MM.1S (cell line): ENCODE results near the gene EYA2.

Source experiments
- DNase-seq: peaks from one replicate; pipeline ENCODE4 v3.0.0-alpha.2; 2015
- H2AFZ ChIP-seq: fragments of 300-600 bp; sonication (generic); 2 replicates; pipeline ENCODE4 v1.6.0; 2016; ENCODE audit warnings: antibody characterized with exemption, low read length
- H3F3A ChIP-seq: fragments of 300-600 bp; sonication (generic); 2 replicates; pipeline ENCODE4 v1.6.1; 2016; ENCODE audit warnings: mild to moderate bottlenecking, antibody characterized with exemption, low read length, moderate library complexity, mixed read lengths; ENCODE audit not compliant: insufficient read depth
- H3K27ac ChIP-seq: fragments of 300-600 bp; sonication (generic); 2 replicates; pipeline ENCODE4 v1.5.1; 2016; ENCODE audit warnings: mild to moderate bottlenecking, low read length
- H3K27me3 ChIP-seq: fragments of 300-600 bp; sonication (generic); replicated peaks from 2 replicates; pipeline ENCODE4 v1.6.0; 2016; ENCODE audit warnings: low read length; ENCODE audit not compliant: insufficient read depth
- H3K36me3 ChIP-seq: fragments of 300-600 bp; sonication (generic); replicated peaks from 2 replicates; pipeline ENCODE4 v1.6.1; 2016; ENCODE audit warnings: mild to moderate bottlenecking, low read length, mixed read lengths; ENCODE audit not compliant: insufficient read depth
- H3K4me1 ChIP-seq: fragments of 300-600 bp; sonication (generic); 2 replicates; pipeline ENCODE4 v1.6.1; 2016; ENCODE audit warnings: low read length, mixed read lengths
- H3K4me2 ChIP-seq: fragments of 300-600 bp; sonication (generic); 2 replicates; pipeline ENCODE4 v1.6.0; 2016; ENCODE audit warnings: low read depth, low read length
- H3K4me3 ChIP-seq: fragments of 300-600 bp; sonication (generic); 2 replicates; pipeline ENCODE4 v1.5.1; 2016; ENCODE audit warnings: low read length, mixed read lengths
- H3K79me2 ChIP-seq: fragments of 300-600 bp; sonication (generic); 2 replicates; pipeline ENCODE4 v1.6.1; 2016; ENCODE audit warnings: mixed run types, low read length, mixed read lengths
- H3K9ac ChIP-seq: fragments of 300-600 bp; sonication (generic); 2 replicates; pipeline ENCODE4 v1.6.1; 2016; ENCODE audit warnings: low read length, mixed read lengths
- H3K9me2 ChIP-seq: fragments of 300-600 bp; sonication (generic); replicated peaks from 2 replicates; pipeline ENCODE4 v1.6.1; 2016; ENCODE audit warnings: mild to moderate bottlenecking, low read length, mixed read lengths; ENCODE audit not compliant: insufficient read depth
- H3K9me3 ChIP-seq: fragments of 300-600 bp; sonication (generic); replicated peaks from 2 replicates; pipeline ENCODE4 v1.6.1; 2016; ENCODE audit warnings: mild to moderate bottlenecking, low read length, mixed read lengths; ENCODE audit not compliant: insufficient read depth
- H4K20me1 ChIP-seq: fragments of 300-600 bp; sonication (generic); 2 replicates; pipeline ENCODE4 v1.6.1; 2016; ENCODE audit warnings: mild to moderate bottlenecking, low read length, moderate library complexity, mixed read lengths; ENCODE audit not compliant: insufficient read depth
- EZH2 ChIP-seq: fragments of 300-600 bp; sonication (generic); optimal IDR thresholded peaks from 2 replicates; pipeline ENCODE3; 2017; ENCODE audit warnings: low read depth, mild to moderate bottlenecking, antibody characterized with exemption, low read length, mixed read lengths
- EZH2phosphoT487 ChIP-seq: fragments of 300-600 bp; sonication (generic); IDR thresholded peaks from 2 replicates; pipeline ENCODE4 v1.6.1; 2018; ENCODE audit warnings: antibody characterized with exemption, low read length
- TF ChIP-seq, protein P1 (sequence below): fragments of 300-600 bp; sonication (generic); IDR thresholded peaks from 2 replicates; pipeline ENCODE4 v1.5.1; 2016; ENCODE audit warnings: antibody characterized with exemption, low read length, mixed read lengths

EYA2 gene

DNA sequence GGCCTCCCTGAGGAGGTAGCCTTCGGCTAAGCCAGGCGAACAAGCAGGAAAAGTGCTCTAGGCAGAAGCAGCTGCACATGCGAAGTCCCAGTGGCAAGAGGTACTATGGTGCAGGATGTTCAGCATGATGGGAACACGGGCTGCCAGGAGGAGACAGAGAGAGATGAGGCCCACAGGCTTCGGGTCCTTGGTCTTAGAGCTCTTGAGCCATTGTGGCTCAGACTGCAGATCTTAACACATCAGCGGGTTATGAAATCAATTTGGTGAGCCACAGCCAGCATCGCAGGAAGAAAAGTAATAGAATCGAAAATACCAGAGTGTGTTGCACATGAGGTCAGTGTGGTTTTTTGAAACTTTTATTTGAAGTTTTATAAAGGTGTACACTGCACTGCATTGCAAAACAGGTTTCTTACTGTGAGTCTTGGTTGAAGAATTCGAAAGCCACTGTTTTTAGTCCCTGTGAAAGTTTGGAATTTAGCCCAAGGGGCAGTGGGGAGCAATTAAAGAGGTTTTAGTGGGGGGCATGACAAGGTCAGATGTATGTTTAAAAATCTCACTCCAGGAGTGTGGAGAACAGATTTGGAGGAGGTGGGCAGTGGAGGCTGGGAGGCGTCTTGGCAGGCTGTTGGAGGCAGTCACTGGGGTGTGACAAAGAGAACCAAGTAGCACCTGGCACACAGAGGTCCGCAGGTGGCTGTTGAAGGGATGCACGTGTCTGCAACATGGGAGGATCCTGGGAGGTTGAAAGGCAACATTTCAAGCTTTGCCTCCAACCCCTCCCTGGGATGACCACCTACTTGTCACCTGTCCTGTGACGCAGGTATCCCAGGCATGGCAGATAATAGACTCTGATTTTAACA lies 69.3 kb downstream of the EYA2 start:
- no peak for DNase-seq
- Histone ChIP-seq H3K9me3 (no peaks in the 10 kb centered on the region), H3K79me2 (no peaks in the 10 kb centered on the region), H3K4me2 (no peak overlapping the region), H4K20me1 (no peaks in the 10 kb centered on the region), H2AFZ (no peak overlapping the region), H3K9me2 (no peaks in the 10 kb centered on the region), H3F3A (no peaks in the 10 kb centered on the region), H3K4me3 (no peak overlapping the region), H3K27me3 (no peaks in the 10 kb centered on the region), H3K4me1 (peaks cover 2% of the 10 kb centered on the region; the same call in 1 of the 2 replicates), H3K27ac (no peak overlapping the region), H3K9ac (no peak overlapping the region), H3K36me3 (no peaks in the 10 kb centered on the region)
- TF ChIP-seq, protein P1, sequence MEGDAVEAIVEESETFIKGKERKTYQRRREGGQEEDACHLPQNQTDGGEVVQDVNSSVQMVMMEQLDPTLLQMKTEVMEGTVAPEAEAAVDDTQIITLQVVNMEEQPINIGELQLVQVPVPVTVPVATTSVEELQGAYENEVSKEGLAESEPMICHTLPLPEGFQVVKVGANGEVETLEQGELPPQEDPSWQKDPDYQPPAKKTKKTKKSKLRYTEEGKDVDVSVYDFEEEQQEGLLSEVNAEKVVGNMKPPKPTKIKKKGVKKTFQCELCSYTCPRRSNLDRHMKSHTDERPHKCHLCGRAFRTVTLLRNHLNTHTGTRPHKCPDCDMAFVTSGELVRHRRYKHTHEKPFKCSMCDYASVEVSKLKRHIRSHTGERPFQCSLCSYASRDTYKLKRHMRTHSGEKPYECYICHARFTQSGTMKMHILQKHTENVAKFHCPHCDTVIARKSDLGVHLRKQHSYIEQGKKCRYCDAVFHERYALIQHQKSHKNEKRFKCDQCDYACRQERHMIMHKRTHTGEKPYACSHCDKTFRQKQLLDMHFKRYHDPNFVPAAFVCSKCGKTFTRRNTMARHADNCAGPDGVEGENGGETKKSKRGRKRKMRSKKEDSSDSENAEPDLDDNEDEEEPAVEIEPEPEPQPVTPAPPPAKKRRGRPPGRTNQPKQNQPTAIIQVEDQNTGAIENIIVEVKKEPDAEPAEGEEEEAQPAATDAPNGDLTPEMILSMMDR = no peak
- TF ChIP-seq EZH2 (no peak), EZH2phosphoT487 (no peak)

DNA sequence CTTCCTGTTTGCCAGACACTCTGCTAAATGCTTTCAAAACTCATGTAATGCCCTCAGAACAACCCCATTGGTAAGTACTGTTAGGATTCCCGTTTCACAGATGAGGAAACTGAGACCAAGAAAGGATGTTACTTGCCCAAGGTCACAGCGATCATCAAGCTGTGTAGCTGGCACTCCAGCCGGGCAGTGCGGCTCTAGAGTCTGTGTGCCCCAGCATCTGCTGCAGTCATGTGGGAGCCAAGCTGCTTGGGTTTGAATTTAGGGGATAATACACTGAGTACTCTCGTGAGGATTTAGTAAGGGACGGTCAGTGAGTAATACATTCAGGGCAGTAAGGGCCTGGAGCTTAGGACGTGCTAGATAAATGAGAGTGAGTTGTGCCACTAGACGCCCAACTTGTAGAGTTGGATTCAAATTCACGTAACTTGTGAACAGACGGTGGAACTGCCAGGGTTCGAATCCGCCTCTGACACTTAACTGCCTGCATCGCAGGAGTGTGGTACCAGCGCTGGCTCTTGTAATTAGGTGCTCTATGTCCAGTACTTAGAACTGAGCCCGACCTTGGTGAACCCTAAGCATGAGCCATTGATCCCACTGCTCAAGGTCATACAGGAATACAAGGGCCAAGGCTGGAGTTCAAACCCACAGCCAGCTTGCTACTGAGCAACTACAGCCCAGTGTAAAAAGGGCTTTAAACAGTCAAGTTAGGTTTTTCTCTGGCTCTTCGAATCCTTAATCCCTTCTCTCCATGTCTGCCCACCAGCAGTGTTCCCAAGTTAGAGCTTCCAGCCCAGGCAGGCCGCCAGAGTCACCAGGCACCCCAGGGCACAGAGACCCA lies 70.2 kb downstream of the EYA2 start:
- Histone ChIP-seq H3F3A (no peaks in the 10 kb centered on the region), H3K9me3 (no peaks in the 10 kb centered on the region), H3K4me2 (no peak overlapping the region), H3K4me1 (peaks cover 2% of the 10 kb centered on the region; the same call in 1 of the 2 replicates), H3K79me2 (no peaks in the 10 kb centered on the region), H3K9ac (no peak overlapping the region), H4K20me1 (no peaks in the 10 kb centered on the region), H3K36me3 (no peaks in the 10 kb centered on the region), H3K27me3 (no peaks in the 10 kb centered on the region), H3K9me2 (no peaks in the 10 kb centered on the region), H2AFZ (no peak overlapping the region), H3K4me3 (no peak overlapping the region), H3K27ac (no peak overlapping the region)
- TF ChIP-seq EZH2phosphoT487 = no peak
- TF ChIP-seq EZH2 = no peak
- TF ChIP-seq, protein P1 = no peak
- no peak for DNase-seq

DNA sequence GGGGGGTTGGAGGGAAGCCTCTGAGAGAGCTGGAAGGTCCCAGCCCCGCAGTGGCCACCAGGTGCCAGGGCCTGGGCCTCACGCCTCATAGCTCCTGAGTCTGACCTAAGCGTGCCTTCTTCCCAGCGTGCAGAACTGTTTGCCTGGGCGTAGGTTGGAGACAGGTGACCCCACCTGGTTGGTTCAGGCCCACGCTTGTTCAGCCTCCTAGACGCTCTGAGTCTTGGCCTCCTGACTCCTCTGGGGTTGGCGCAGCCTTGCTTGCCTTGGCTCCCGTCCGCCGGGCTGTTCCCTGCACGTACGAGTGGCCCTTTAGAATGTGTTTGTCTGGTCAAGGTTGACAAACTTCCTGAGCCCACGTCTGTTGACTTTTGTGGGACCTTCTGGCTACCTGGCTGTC lies 70.8 kb downstream of the EYA2 start:
- Histone ChIP-seq H3K4me1 (peaks cover 2% of the 10 kb centered on the region; the same call in 1 of the 2 replicates), H3K27ac (no peak overlapping the region), H3K9ac (no peak overlapping the region), H3K27me3 (no peaks in the 10 kb centered on the region), H3K9me2 (no peaks in the 10 kb centered on the region), H3K36me3 (no peaks in the 10 kb centered on the region), H4K20me1 (no peaks in the 10 kb centered on the region), H2AFZ (no peak overlapping the region), H3K4me3 (no peak overlapping the region), H3K79me2 (no peaks in the 10 kb centered on the region), H3F3A (no peaks in the 10 kb centered on the region), H3K4me2 (no peak overlapping the region), H3K9me3 (no peaks in the 10 kb centered on the region)
- TF ChIP-seq, protein P1 = no peak
- TF ChIP-seq EZH2 = no peak
- TF ChIP-seq EZH2phosphoT487 = no peak
- no peak for DNase-seq
